Right renal cortex interstitium (tissue), 3 donors: Measurements from ENCODE around the gene KRTAP4-8. TPM values are rescaled to one million over a fixed set of nuclear protein-coding genes. Genes with fewer than 3 reads are reported as not detected.
"Not testable (repeated sequence)": the region's sequence is repeated elsewhere in the genome, so short reads cannot be mapped to it uniquely, and the experiment has no call there.

Experiments
- DNase-seq, 3 donors: peaks; one replicate each; pipeline ENCODE4 v3.0.0-alpha.2; 2013; ENCODE audit warnings: low read depth in 3 of 3, low spot score in 2 of 3
- polyA plus RNA-seq, 3 donors: library from polyadenylated mRNA; unstranded; fragments of 120-200 nt; gene quantifications; one replicate each; pipeline ENCODE4 v1.2.1, GENCODE V29; 2013; ENCODE audit not compliant: insufficient read length in 3 of 3

KRTAP4-8 gene
- polyA plus RNA-seq, result not detected

DNA sequence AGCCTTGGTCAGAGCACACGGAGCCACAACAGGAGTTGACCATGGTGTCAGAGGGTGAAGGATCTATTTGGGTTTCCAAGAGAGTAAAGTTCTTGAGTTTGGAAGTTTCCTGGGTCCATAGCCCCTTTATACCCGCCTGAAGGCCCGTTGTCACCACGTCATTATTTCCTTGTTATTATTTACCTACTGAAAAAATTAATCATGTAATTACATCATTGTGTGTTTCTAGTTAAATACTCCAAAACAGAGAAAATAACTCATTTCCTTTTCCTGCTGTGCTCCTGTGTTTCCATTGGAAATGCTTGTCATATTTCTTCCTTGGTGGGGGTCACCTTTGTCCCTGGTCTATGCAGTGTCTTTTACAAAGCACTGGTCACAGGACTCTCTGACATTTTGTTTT, at the start of gene KRTAP4-8:
KRTAP4-8 (minus strand) TSS at position 101 of the 400 bp plus-strand sequence; CDS start at position 43, 58 bp downstream.
- DNase-seq, result no peak

DNA sequence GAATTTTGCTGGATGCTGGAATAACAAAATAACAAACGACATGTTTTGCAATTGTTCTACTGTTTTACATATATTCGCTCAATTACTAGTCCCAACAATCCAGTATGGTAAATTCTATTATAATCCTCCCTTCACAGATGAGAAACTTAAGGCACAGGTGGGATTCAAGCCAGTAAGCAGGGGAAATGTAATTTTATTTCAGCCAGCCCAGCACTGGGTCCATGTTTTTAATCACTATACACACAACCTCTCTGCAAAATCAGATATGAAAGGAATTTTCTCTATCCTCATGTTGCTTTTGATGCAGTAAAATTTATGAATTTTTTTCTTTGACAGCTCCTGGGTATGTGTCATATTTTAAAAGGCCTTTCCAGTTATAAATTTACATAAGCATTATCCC, 47.3 kb upstream of the KRTAP4-8 start:
- DNase-seq, result no peak

DNA sequence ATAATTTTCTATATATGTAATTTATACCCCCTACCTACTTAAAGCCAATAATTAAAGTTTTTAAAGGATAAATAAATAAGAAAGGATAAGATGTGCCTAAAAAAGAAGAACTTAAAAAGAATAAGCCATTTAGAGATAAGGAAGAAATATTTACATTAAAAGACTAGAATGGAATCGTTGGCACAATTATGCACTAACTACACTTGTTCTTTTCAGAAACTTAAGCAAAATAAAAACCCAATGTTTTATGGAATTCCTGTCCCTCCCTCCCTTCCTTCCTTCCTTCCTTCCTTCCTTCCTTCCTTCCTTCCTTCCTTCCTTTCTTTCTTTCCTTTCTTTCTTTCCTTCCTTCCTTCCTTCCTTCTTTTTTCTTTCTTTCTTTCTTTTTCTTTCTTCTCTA, 46.9 kb upstream of the KRTAP4-8 start:
- no peak for DNase-seq

DNA sequence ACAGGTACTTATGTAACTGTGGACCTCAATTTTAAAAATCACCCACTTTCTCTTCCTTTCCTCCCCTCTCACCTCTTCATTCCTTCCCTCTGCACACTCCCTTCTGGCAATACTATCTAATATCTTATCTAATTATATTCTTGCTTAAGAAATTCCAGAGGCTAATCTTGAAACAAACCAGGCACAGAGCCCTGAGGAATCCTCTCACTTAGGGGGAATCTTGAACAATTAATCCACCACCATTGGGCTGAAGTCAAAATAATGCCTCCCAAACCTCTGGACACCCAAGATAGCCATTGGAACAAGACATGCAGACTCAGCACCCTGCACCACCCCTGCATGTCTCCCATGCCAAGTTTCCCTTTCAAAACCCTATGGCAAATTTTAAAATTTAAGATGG, 43.4 kb upstream of the KRTAP4-8 start:
- DNase-seq, result no peak

DNA sequence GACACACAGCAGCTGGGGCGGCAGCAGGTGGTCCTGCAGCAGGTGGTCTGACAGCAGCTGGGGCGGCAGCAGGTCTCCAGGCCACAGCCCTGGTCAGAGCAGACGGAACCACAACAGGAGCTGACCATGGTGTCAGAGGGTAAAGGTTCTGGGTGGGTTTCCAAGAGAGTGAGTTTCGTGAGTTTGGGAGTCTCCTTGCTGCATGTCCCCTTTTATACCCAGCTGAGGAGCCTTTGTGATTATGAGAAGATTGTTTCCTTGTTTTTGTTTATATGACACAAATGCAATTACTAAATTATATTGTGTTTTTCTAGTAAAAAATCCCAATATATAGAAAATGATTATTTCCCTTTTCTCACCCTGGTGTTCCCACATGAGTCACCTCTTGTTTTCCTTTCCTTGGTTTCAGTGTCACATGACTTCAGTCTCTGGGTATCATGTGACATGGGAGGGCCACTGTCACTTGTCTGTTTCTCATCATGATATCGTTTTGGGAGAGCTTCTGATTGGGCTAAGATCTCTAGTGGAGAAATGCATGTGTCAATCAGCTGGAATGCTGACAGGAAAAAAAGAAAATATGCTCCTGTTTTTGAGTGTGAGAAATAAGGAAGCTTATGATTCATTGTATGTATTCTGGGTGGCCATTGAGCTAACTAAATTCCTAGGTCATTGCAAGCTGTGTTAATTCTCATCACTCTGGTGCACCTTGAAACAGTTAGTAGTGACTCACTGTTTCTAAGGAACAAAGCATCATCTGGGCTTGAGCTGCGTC, 42.6 kb upstream of the KRTAP4-8 start, which contains the start of gene KRTAP4-6:
KRTAP4-6 (minus strand) TSS at position 185 of the 772 bp plus-strand sequence; CDS start at position 128, 57 bp downstream.
- DNase-seq, result no peak

DNA sequence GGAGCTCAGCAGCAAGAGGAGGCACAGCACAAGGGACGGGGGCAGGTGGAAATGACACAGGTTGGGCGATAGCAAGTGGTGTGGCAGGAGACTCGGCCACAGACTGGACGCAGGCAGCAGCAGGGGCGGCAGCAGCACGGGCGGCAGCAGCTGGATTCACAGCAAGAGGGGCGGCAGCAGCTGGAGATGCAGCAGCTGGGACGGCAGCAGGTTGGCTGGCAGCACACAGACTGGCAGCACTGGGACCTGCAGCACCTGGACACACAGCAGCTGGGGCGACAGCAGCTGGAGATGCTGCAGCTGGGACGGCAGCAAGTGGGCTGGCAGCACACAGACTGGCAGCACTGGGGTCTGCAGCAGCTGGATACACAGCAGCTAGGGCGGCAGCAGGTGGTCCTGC, 41.9 kb upstream of the KRTAP4-8 start:
- not testable (repeated sequence) for DNase-seq

DNA sequence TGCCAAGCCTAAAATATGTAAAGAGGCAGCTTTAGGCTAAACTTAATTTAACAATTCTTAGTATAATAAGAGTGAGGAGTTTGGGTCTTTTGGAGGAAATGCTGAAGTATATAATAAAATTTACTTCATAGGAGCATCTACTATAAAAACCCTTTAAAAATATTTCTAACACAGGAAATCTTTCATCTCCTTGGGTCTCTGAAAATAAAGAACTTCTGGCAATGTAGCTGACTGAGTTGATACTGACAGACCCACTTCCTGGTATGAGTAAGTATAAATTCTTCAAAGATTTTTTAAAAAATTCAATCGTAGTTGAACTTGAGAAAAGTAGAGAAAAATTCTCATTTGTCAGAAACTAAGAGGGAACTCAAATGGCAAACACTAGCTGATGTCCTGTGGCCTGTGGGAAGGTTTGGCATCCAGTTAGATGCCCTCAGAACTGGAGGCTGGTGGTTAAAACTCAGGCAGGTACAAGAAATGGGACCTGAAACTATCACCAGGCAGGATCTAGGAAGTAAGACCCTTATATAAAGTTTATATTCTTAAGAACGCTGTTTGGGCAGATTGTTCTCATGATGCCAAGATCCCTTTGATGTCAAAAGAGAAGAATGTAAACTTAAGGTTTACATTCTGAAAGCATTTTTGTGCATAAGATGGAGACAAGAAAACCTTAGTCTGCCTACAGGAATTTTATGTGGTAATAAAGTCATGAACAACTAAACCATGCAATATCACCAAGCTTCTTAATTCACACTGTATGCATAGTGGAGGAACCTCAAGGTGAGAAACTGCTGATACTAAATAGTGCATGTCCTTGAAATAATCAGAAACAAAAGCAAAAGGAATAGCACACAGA, 36.2 kb upstream of the KRTAP4-8 start:
- DNase-seq, result no peak

DNA sequence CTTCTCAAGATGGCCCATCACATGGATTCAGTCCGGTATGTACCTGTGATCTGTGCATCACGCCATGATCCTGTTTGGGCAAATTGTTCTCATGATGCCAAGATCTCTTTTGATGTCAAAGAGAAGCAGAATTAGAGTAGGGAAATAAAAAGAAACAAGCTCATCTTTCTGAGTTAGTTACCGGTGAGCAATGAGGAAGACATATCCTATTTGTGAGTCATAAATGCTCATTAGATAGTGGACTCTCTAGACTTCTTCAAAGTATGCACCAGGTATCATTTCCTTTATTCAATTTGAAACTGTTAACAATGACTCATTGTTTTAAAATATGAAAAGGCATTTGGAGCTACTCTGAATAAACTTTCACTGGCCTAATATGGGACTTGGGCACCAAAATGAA, 34.0 kb upstream of the KRTAP4-8 start:
- no peak for DNase-seq

DNA sequence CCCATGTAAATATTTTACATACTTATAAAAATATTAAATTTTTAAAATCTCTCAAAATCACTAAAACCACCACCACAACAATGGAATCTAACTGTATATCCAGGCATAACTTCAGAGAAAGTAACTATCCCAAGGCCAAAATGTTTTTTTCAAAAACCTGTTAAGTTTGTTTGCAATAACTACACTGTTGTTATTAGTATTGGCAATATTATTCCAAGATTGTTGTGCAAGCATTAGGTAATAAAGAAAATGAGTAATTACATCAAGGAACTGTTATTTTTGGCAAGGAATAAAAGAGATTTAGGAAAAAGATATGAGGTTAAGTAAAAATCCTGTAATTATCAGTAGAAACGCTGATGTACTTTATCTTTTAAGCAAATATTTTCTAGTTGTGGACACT, 29.4 kb upstream of the KRTAP4-8 start:
- DNase-seq, result no peak

DNA sequence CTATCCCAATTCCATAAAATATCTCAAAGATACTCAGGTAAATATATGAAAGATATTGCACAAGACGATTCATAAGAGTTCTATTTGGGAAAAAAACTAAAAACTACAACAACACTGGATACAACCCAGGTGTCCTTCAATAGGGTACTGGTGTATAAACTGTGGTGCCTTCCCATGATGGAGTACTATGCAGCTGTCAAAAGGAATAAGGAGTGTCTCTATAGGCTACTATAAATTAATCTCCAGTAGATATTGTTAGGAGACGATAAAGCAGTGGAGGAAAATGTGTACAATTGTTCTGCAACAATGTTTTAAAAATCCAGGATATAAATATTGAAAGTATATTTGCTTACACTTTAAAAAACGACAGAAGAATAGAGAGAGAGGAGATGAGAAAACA, 28.5 kb upstream of the KRTAP4-8 start:
- no peak for DNase-seq

DNA sequence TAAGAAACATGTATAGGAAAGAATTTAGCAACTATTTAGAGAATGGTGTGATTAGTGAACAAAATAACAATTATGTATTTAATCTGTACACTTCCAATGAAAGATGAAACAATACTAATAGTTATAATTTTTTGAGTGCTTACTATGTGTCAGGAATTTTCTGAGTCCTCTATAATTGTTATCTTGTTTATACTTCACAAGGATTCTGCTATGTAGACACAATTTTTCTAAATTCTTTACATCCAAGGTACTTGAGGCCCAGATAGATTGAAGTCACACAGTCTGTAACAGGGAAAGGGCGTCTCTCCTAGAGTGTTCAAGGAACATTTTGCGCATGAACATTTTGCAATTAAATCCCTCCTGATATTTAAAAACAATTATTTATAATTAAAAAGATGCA, 27.1 kb upstream of the KRTAP4-8 start:
- no peak for DNase-seq

DNA sequence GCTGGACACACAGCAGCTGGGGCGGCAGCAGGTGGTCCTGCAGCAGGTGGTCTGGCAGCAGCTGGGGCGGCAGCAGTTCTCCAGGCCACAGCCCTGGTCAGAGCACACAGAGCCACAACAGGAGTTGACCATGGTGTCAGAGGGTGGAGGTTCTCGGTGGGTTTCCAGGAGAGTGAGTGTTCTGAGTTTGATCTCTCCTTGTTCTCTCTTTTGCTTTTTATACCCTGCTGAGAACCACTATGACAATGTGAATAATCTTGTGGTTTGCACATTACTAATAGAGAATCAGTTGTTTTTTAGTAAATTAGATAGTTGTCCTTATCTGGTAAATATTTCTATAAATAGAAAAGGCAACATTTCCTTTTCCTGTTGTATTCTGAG, 26.0 kb upstream of the KRTAP4-8 start, which contains the start of gene KRTAP4-12:
KRTAP4-12 (minus strand) TSS at position 192 of the 381 bp plus-strand sequence; CDS start at position 132, 60 bp downstream.
- not testable (repeated sequence) for DNase-seq

DNA sequence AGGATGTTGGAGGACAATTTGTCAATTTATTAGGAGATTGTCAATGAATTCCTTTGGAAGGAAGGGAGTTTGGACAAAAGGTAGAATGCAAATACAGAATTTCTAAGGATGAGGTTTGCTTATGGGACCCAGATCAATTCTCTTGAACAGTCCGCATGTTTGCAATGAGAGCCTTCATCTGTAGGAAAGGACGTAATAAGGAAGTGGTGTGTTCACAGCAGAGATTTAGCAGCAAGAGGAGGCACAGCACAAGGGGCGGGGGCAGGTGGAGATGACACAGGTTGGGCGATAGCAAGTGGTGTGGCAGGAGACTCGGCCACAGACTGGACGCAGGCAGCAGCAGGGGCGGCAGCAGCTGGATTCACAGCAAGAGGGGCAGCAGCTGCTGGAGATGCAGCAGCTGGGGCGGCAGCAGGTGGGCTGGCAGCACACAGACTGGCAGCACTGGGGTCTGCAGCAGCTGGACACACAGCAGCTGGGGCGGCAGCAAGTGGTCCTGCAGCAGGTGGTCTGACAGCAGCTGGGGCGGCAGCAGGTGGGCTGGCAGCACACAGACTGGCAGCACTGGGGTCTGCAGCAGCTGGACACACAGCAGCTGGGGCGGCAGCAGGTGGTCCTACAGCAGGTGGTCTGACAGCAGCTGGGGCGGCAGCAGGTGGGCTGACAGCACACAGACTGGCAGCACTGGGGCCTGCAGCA, 25.5 kb upstream of the KRTAP4-8 start:
- DNase-seq, result not testable (repeated sequence)

DNA sequence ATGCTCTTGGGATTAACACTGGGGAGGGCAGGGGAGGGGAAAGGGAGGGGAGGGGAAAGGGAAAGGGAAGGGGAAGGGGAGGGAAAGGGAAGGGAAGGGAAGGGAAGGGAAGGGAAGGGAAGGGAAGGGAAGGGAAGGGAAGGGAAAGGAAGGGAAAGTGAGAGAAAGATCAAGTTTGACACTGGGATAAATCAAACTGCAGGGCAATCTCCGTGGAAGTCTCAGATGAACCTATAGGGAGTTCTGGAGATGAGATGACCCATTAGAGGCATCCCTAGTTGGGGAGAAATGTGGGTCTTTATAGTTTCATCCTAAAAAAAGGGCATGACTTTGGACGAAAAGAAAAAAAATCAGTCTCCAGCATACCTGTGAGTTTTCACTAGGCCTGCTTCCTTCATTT, 23.8 kb upstream of the KRTAP4-8 start:
- no peak for DNase-seq

DNA sequence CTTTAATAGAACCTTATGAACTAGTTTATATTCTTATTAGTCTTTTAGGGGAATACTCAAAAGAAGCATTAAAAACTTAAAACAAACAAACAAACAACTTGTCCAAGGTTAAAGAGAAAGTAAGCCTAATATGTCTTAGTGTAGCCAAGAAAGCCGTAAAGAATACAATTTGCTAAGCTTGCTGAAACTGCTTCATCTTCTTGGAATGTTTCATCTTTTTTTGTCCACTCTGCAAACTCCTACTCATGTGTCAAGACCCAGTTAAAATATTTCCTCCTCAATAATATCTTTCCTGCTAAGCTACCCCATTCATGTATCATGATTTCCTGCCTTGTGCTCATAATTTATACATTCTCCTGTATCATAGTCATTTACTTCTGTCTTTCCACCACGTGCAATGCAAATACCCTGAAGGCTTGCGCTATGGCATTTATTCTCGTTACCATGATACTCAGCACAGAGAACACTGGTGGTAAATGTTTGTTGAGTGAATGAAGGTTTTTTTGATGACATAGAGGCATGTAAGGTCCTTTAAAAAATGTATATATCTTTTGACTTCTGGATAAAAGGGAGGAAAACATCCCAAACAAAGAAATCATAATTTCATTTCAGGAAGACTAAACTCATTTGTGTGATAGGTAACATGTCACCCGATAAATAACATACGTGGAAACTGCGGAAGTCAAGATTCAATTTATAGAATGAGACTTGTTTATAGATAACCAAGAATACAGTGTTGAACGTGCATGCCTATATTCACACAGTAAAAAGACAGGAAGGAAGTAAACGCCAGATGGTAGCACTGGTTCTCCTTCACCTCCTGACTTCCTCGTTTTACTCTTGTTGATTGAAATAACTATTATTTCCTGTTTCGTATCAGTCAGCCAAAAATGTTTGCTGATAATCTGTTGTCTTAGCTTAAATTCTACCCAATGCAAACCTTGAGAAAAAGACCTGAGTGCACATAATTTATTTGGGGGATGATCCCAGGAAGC, 22.1 kb upstream of the KRTAP4-8 start:
- DNase-seq, result not testable (repeated sequence)

DNA sequence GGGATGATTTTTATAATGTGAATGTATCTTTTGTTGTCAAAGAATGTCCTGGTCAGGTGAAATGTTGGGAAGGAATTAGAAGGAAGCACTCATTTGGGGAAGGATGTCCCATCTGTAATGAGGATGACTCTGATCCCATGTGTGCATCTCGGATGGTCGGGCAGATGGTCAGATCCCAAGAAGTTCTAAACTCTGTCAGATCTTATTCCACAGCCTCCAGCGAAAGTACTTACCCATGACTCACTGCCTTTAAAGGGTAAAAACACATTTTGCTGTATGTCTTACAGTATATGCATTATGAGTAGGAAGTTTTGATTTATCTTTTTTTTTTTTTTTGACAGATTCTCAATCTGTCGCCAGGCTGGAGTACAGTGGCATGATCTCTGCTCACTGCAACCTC, 20.8 kb upstream of the KRTAP4-8 start:
- DNase-seq, result no peak

DNA sequence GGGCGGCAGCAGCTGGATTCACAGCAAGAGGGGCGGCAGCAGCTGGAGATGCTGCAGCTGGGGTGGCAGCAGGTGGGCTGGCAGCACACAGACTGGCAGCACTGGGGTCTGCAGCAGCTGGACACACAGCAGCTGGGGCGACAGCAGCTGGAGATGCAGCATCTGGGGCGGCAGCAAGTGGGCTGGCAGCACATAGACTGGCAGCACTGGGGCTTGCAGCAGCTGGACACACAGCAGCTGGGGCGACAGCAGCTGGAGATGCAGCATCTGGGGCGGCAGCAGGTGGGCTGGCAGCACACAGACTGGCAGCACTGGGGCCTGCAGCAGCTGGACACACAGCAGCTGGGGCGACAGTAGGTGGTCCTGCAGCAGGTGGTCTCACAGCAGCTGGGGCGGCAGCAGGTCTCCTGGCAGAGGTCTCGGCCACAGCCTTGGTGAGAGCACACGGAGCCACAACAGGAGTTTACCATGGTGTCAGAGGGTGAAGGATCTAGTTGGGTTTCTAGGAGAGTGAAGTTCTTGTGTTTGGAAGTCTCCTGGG, 20.0 kb upstream of the KRTAP4-8 start, which contains the start of gene KRTAP4-11:
KRTAP4-11 (minus strand) TSS at position 528 of the 541 bp plus-strand sequence; CDS start at position 470, 58 bp downstream.
- not testable (repeated sequence) for DNase-seq

DNA sequence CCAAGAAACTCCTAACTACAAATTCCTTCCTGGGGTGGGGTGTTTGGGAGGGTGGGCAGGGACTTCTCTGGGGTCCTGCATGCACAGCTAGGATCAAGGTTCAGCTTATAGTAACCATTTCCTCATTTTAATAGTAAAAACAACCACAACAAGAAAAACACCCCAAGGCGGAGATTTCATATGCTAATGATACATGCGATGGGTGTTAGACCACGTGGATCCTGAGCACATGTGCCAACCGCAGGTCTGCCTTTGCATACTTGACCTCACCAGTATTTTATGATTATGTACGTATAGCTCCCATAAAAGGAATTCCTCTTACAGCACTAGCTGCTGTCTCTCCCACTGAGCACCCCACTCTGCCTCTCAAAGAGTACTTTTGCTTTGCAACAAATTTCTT, 18.4 kb upstream of the KRTAP4-8 start:
- DNase-seq, result no peak

DNA sequence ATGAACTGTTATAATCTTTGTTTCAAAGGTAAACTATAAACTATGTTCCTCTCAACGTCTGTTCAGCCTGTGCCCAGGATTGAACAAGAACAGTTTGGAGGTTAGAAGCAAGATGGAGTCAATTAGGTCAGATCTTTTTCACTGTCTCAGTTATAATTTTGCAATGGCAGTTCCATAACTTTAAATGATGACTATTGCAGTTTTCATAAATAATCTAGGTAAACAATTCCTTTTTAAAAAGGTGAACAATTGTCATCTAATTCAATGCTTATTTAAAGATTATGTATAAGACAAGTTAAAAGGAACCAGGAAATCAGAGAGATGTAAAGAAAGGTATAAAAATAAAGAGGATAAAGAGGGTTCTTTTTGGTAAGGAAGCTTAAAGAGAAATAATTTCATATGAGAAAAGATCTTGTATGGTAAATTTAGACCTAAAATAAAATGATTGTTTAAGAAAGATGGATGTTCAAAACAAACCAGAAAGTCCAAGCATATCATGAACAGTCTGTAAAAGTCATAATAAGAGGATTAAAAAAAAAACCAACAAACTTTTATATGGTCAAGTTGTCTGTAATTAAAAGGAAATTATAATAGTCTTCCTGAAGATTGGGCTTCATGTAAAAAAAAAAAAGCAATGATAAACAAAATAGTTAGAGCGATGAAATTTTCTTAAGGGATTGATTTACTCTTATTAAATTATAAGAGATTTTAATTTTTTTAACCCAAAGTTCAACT, 13.4 kb upstream of the KRTAP4-8 start:
- DNase-seq, result no peak
